ENCODE data around the gene NDUFB6. TPM values are rescaled to one million over a fixed set of nuclear protein-coding genes. Genes with fewer than 3 reads are reported as not detected.
A peak's percentile ranks its signal among the peaks of the same experiment; 100 is the strongest.

NDUFB6 gene
- total and polyA plus RNA-seq, 11 donors: 74.6 to 209 (median 125) TPM

DNA sequence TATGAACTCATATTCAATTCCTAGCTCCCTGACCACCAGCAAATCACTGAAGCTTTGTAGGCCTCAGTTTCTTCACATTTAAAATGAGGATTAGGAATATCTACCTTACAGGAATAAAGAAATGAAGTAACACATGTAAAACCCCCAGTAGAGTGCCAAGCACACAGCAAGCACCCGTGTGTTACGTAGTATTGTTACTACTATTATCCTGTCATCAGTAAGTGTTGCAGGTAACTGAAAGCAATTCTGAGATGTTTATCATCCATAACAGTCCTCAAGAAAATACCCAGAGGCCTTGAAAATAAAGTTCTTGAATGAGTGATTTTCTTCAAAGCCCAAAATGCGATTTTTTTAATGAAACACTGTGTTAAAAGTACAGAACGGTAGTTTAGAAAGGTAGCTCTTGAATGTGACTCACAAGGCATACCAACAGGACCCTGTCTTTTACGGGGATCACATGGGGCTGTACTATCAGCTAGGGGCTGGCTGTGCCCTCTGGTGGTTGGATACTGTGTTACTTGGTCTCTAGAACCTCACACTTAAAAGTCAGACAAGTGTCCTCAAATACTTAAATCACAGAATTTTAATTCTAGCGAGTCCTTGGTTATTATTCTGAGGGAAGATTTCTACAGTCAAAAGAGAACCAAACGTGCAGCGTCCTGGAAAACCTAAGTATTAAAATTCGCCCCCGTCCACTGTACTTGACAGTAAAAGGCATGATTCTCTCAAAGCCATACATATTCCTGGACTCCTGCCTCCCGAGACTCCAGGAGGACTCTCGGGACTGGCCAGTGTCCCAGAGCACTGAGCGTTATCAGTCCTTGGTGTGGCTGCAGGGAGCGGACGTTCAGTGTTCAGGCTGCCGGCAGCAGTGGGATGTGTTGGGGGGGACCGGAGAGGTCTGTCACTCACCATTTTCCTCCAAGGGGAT lies 725 bp downstream of the NDUFB6 start:
- Histone ChIP-seq H3K27ac (peak overlapping the region; percentile 79 to 98 (median 92)), H3K9me3 (no peaks in the 10 kb centered on the region), H3K4me1 (peaks cover 0 to 35% (median 21%) of the 10 kb centered on the region in 12 donors), H3K27me3 (no peaks in the 10 kb centered on the region), H3K36me3 (peaks cover 0 to 32% (median 17%) of the 10 kb centered on the region in 9 donors), H3K4me3 (peak overlapping the region; percentile 71 to 96 (median 80))
- TF ChIP-seq, protein P1, sequence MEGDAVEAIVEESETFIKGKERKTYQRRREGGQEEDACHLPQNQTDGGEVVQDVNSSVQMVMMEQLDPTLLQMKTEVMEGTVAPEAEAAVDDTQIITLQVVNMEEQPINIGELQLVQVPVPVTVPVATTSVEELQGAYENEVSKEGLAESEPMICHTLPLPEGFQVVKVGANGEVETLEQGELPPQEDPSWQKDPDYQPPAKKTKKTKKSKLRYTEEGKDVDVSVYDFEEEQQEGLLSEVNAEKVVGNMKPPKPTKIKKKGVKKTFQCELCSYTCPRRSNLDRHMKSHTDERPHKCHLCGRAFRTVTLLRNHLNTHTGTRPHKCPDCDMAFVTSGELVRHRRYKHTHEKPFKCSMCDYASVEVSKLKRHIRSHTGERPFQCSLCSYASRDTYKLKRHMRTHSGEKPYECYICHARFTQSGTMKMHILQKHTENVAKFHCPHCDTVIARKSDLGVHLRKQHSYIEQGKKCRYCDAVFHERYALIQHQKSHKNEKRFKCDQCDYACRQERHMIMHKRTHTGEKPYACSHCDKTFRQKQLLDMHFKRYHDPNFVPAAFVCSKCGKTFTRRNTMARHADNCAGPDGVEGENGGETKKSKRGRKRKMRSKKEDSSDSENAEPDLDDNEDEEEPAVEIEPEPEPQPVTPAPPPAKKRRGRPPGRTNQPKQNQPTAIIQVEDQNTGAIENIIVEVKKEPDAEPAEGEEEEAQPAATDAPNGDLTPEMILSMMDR (IDR thresholded peaks at IDR 0.05): peak; percentile 13 to 66 (median 49)
- TF ChIP-seq POLR2A (IDR thresholded peaks at IDR 0.05): no peak
- DNase-seq: peak in 4 of 5 donors; percentile 46 to 79 (median 58)
- WGBS, 4 donors: 1 to 2% (median 1%) methylated on average over 17 of the region's 17 CpGs
- intact Hi-C loops (cut with DNase I): loop anchor here in 5 of 10 donors (1.0 to 10.0 kb wide), 8 partner anchors 19 to 188 kb away; partner anchors contain the start of genes RIGI (in 3 of the 5), ACO1 (in 2 of the 5), SMIM27 (in 2 of the 5) and TOPORS (in 2 of the 5)
- ATAC-seq: peak; percentile 83 to 89 (median 86)

DNA sequence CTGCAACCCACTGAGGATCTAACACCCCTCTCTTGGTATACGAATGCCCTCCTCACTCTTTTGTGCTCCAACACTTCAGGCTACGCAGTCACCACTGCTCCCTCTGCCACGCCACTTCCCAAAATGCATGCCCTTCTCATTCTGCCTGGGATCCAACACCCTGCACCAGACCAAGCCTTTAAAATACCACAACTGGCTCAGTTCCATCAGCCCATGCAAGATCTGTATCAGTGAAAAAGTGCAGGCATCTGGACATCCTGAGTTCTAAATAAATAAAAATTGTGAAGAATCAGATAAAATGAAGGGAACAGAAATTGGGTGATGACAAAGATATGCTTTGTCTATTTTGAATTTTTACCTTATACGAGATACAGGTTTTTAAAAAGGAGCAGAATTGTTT lies 2.7 kb downstream of the NDUFB6 start:
- intact Hi-C loops (cut with DNase I): loop anchor here in 2 of 10 donors (5.0 to 10.0 kb wide), 3 partner anchors 45 to 138 kb away; partner anchors contain the start of gene RIGI (in 1 of the 2)
- Histone ChIP-seq H3K27me3 (no peaks in the 10 kb centered on the region), H3K4me1 (peaks cover 0 to 35% (median 21%) of the 10 kb centered on the region in 12 donors), H3K4me3 (no peak overlapping the region), H3K27ac (no peak overlapping the region), H3K36me3 (peaks cover 0 to 52% (median 37%) of the 10 kb centered on the region in 9 donors), H3K9me3 (no peaks in the 10 kb centered on the region)
- WGBS, 4 donors: 68 to 83% (median 80%) methylated on average over 4 of the region's 4 CpGs
- DNase-seq (no peak), ATAC-seq (no peak)
- no peak for TF ChIP-seq POLR2A (IDR thresholded peaks at IDR 0.05)
- TF ChIP-seq, protein P1 (IDR thresholded peaks at IDR 0.05): no peak

DNA sequence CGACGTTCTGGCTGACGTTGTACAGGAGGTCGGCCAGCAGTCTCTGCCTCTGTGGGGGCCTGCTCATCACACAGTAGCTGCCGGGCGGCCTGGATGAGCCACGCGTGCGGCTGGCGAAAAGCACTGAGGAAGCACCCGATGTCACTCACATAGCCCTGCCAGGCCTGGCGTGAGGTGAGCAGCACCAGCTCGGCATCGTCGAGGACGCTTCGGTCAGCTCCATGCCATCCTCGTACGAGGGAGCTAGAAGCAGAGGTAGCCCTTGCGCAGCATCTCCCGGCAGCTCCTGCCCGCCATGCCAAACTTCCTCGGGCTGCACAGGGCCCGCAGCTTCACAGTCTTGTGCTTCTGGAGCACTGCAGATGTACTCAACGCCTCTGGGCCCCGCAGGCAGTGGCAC lies 6.2 kb downstream of the NDUFB6 start:
- TF ChIP-seq POLR2A (IDR thresholded peaks at IDR 0.05): no peak
- TF ChIP-seq, protein P1 (IDR thresholded peaks at IDR 0.05): no peak
- no peaks in the 10 kb centered on the region for H3K27me3 ChIP-seq
- peaks cover 0 to 70% (median 51%) of the 10 kb centered on the region in 9 donors for H3K36me3 ChIP-seq
- ATAC-seq (peak in 1 of 4 donors; percentile 41), DNase-seq (no peak)
- H3K4me3 ChIP-seq: no peak overlapping the region
- peaks cover 0 to 24% (median 13%) of the 10 kb centered on the region in 12 donors for H3K4me1 ChIP-seq
- no peaks in the 10 kb centered on the region for H3K9me3 ChIP-seq
- H3K27ac ChIP-seq: no peak overlapping the region
- WGBS, 4 donors: 92 to 94% (median 93%) methylated on average over 21 to 26 of the region's 26 CpGs
- intact Hi-C loops (cut with DNase I): loop anchor here in 1 of 10 donors (10.0 kb wide), 1 partner anchor 62 kb away; no protein-coding TSS in a partner anchor

DNA sequence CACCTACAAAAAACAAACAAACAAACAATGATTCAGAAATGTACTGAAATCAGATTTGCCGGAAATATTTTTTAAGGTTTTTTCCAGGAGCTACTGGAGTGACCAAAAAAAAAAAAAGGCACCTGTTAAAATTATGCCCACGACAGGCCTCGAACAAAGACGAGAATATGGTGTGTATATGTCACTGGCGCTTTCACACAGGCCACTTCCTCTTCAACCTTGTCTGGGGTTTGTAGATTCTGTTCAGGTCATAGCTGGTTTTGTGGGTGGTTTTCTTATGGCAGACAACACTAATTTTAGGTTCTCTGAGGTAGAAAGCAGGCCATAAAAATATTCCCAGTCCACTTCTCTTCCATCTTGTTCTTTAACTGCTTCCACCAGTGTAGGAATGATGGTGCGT lies 7.0 kb downstream of the NDUFB6 start:
- intact Hi-C loops (cut with DNase I): loop anchor here in 1 of 10 donors (10.0 kb wide), 1 partner anchor 61 kb away; no protein-coding TSS in a partner anchor
- H3K9me3 ChIP-seq: no peaks in the 10 kb centered on the region
- no peak overlapping the region for H3K4me3 ChIP-seq
- DNase-seq: no peak
- no peaks in the 10 kb centered on the region for H3K27me3 ChIP-seq
- no peak for ATAC-seq
- H3K27ac ChIP-seq: no peak overlapping the region
- TF ChIP-seq, protein P1 (IDR thresholded peaks at IDR 0.05): no peak
- TF ChIP-seq POLR2A (IDR thresholded peaks at IDR 0.05): no peak
- H3K4me1 ChIP-seq: peaks cover 0 to 16% (median 6%) of the 10 kb centered on the region in 12 donors
- WGBS, 4 donors: 94 to 95% (median 94%) methylated on average over 6 of the region's 6 CpGs
- H3K36me3 ChIP-seq: peaks cover 0 to 69% (median 51%) of the 10 kb centered on the region in 9 donors
